ENCODE data around the gene AGO4.

Gene AGO4

GRCh38 chr1:35894183-35894582 lies 86.4 kb downstream of the AGO4 start:
- in situ Hi-C loops (cut with HindIII; ENCODE audit: low sequenced_read_pairs): no loop called here

DNA sequence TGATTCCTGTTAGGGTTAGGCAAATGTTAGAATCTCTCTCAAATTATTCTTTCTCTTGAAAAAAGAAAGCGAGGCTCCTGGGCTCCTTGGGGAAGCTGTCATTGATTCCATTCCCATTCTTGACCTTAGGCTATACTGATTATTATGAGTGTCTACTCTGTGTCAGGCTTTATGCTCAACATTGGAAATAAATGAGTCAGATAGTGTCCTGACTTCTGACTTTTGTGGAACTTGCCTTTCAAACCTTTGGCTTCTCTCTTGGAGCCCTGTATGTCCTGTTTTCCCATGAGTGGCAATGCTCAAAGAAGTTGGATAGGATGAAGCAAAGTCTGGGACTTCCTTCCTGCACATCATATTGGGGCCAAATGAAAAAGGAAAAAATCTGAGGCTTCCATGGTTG lies 86.8 kb downstream of the AGO4 start:
- in situ Hi-C loops (cut with HindIII; ENCODE audit: low sequenced_read_pairs): no loop called here

DNA sequence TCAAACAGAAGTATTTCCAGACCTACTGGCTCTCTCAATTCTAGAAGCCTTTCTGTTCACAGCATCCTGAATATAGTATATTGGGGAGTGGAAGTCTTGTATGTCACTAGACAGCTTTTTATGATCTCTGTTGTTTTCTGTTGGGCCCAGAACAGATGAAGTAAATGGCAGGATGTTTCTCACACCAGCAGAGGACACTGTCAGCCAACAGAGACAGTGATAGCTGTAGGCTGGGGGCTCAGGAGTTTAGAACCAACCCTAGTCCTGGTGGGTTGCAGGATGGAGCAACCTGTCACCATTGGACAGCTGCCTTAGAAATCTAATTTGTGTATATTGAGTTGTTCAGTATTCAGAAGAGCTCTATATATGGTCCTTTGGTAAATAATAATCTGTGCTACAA lies 92.1 kb downstream of the AGO4 start:
- in situ Hi-C loops (cut with HindIII; ENCODE audit: low sequenced_read_pairs): no loop called here

DNA sequence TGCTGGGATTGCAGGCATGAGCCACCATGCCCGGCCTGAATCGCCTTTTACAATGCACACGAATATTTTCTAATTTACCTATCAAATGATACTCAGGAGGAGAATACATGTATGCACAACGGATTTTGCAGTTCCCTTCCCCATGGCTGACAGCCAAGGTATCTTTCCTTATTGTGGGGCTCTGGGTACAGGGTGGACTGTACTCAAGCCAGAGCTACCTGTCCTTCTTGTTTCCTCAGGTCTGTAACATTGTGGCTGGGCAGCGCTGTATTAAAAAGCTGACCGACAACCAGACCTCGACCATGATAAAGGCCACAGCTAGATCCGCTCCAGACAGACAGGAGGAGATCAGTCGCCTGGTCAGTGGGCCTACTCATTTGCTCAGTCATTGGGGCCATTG lies 93.4 kb downstream of the AGO4 start:
- in situ Hi-C loops (cut with HindIII; ENCODE audit: low sequenced_read_pairs): no loop called here

DNA sequence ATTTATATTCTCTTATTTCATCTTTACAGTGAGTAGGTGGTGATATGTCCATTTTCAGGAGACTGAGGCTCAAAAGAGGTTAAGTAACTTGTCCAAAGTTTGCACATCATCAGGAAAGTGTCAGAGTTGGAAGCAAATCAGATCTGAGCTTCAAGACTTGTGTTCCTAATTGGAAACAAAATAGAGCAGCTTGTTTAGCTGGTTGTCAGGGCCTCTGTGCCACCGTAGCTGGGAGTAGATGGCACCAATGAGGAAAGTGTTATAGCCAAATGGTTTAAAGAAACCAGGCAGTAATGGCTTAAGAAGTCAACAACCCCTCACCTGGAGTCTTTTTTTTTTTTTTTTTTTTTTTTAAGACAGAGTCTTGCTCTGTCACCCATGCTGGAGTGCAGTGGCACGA lies 94.9 kb downstream of the AGO4 start:
- in situ Hi-C loops (cut with HindIII; ENCODE audit: low sequenced_read_pairs): no loop called here
